IMR-90 (cell line): ENCODE data around the gene MIER2. TPM values are rescaled to one million over a fixed set of nuclear protein-coding genes. Genes with fewer than 3 reads are reported as not detected.

Source experiments
- ATAC-seq: fragments of 200-7000 bp; cut with Tn5 transposase; 2 replicates; pipeline ENCODE4 v1.9.1; 2020; ENCODE audit warnings: low read depth, mild to moderate bottlenecking, moderate library complexity
- BruUV-seq: library from RNA; stranded (reverse); fragments of 400-500 nt; replicated peaks from 2 replicates; lab custom pipeline; 2021; lab: Mats Ljungman, UMichigan
- CTCF ChIA-PET: fragments of 300-600 bp; formaldehyde crosslinking; extraction: SDS; loops from one replicate; lab custom pipeline; 2021; ENCODE audit warnings: antibody characterized with exemption; lab: Yijun Ruan, JAX
- POLR2A ChIA-PET: fragments of 300-600 bp; sonication (Branson Sonifier 250); formaldehyde crosslinking; loops from one replicate; lab custom pipeline; 2022; ENCODE audit warnings: antibody characterized with exemption; ENCODE audit not compliant: unreplicated experiment; lab: Charles Lee
- DNase-seq: peaks from one replicate; pipeline ENCODE4 v3.0.0; 2013
- H2AFZ ChIP-seq: replicated peaks from 2 replicates; pipeline ENCODE3; 2013; ENCODE audit warnings: low read length, mild to moderate bottlenecking; ENCODE audit not compliant: poor library complexity
- H2AK5ac ChIP-seq: 2 replicates; pipeline ENCODE4 v1.6.1; 2013; ENCODE audit warnings: low read depth, low read length, inconsistent platforms
- H2AK9ac ChIP-seq: replicated peaks from 2 replicates; pipeline ENCODE3; 2013; ENCODE audit warnings: mild to moderate bottlenecking, low read depth, low read length, moderate library complexity; ENCODE audit not compliant: poor library complexity
- H2BK120ac ChIP-seq: 2 replicates; pipeline ENCODE4 v1.6.1; 2013; ENCODE audit warnings: low read depth, low read length, inconsistent platforms
- H2BK15ac ChIP-seq: 3 replicates; pipeline ENCODE4 v1.6.1; 2013; ENCODE audit warnings: low read depth, low read length, inconsistent platforms
- H2BK20ac ChIP-seq: 2 replicates; pipeline ENCODE4 v1.6.1; 2013; ENCODE audit warnings: low read depth, mild to moderate bottlenecking, inconsistent platforms, low read length, moderate library complexity
- H2BK5ac ChIP-seq: 2 replicates; pipeline ENCODE4 v1.6.1; 2013; ENCODE audit warnings: mild to moderate bottlenecking, low read depth, low read length, inconsistent platforms; ENCODE audit not compliant: poor library complexity, severe bottlenecking
- H3K14ac ChIP-seq: replicated peaks from 2 replicates; pipeline ENCODE4 v1.6.1; 2013; ENCODE audit warnings: low read depth, low read length, inconsistent platforms
- H3K18ac ChIP-seq: 2 replicates; pipeline ENCODE4 v1.6.1; 2013; ENCODE audit warnings: low read depth, low read length, control low read depth
- H3K23ac ChIP-seq: 2 replicates; pipeline ENCODE4 v1.6.1; 2013; ENCODE audit warnings: low read depth, low read length, inconsistent platforms
- H3K27ac ChIP-seq: 2 replicates; pipeline ENCODE4 v1.5.1; 2013; ENCODE audit warnings: mild to moderate bottlenecking, control low read depth, low read length; ENCODE audit not compliant: insufficient read depth
- H3K27me3 ChIP-seq: 2 replicates; pipeline ENCODE4 v1.6.1; 2013; ENCODE audit warnings: low read length; ENCODE audit not compliant: control insufficient read depth, insufficient read depth
- H3K36me3 ChIP-seq: 2 replicates; pipeline ENCODE4 v1.6.1; 2013; ENCODE audit warnings: low read length, mixed read lengths; ENCODE audit not compliant: control insufficient read depth, insufficient read depth
- H3K4ac ChIP-seq: 2 replicates; pipeline ENCODE4 v1.6.1; 2013; ENCODE audit warnings: low read depth, low read length, inconsistent platforms
- H3K4me1 ChIP-seq: 2 replicates; pipeline ENCODE4 v1.6.1; 2013; ENCODE audit warnings: low read length, mixed read lengths; ENCODE audit not compliant: control insufficient read depth, insufficient read depth
- H3K4me2 ChIP-seq: 2 replicates; pipeline ENCODE4 v1.6.1; 2013; ENCODE audit warnings: low read depth, mild to moderate bottlenecking, control low read depth, low read length, moderate library complexity
- H3K4me3 ChIP-seq: 2 replicates; pipeline ENCODE4 v1.5.1; 2013; ENCODE audit warnings: low read depth, mild to moderate bottlenecking, control low read depth, low read length, moderate library complexity; ENCODE audit not compliant: insufficient read depth
- H3K56ac ChIP-seq: 2 replicates; pipeline ENCODE4 v1.6.1; 2013; ENCODE audit warnings: low read length, inconsistent platforms; ENCODE audit not compliant: insufficient read depth; ENCODE audit errors: extremely low read depth
- H3K79me1 ChIP-seq, 2 experiments: 2 replicates each; pipeline ENCODE4 v1.6.1; 2013; ENCODE audit warnings: low read length in 2 of 2, inconsistent platforms in 1 of 2, low read depth in 1 of 2
- H3K9ac ChIP-seq: 2 replicates; pipeline ENCODE4 v1.6.1; 2013; ENCODE audit warnings: low read depth, low read length, control low read depth
- H3K9me1 ChIP-seq: 2 replicates; pipeline ENCODE4 v1.6.1; 2013; ENCODE audit warnings: low read length, inconsistent platforms; ENCODE audit not compliant: insufficient read depth
- H3K9me3 ChIP-seq: 2 replicates; pipeline ENCODE4 v1.6.1; 2013; ENCODE audit warnings: low read length; ENCODE audit not compliant: control insufficient read depth, insufficient read depth
- H4K20me1 ChIP-seq: 2 replicates; pipeline ENCODE4 v1.6.1; 2013; ENCODE audit warnings: low read length, inconsistent platforms; ENCODE audit not compliant: insufficient read depth
- H4K5ac ChIP-seq: 2 replicates; pipeline ENCODE4 v1.6.1; 2013; ENCODE audit warnings: mild to moderate bottlenecking, low read depth, low read length, control low read depth
- H4K8ac ChIP-seq, 2 experiments: 2 replicates each; pipeline ENCODE4 v1.6.1; 2013; ENCODE audit warnings: low read depth in 2 of 2, low read length in 2 of 2, control low read depth in 1 of 2, inconsistent platforms in 1 of 2
- H4K91ac ChIP-seq: 2 replicates; pipeline ENCODE4 v1.6.1; 2013; ENCODE audit warnings: low read depth, low read length, inconsistent platforms; ENCODE audit not compliant: insufficient read depth
- CEBPB ChIP-seq: IDR thresholded peaks from 2 replicates; pipeline ENCODE4 v1.6.1; 2012; ENCODE audit warnings: low read depth, low read length, improper control_type of control experiment
- FOS ChIP-seq: fragments of 150-350 bp; IDR thresholded peaks from 2 replicates; pipeline ENCODE4 v1.6.1; 2016; ENCODE audit warnings: low read depth, low read length
- MAFK ChIP-seq: IDR thresholded peaks from 2 replicates; pipeline ENCODE4 v1.6.1; 2012; ENCODE audit warnings: low read depth, low read length, improper control_type of control experiment
- MAZ ChIP-seq: IDR thresholded peaks from 2 replicates; pipeline ENCODE4 v1.6.1; 2012; ENCODE audit warnings: low read depth, mild to moderate bottlenecking, low read length, improper control_type of control experiment, moderate library complexity, borderline replicate concordance
- MXI1 ChIP-seq: IDR thresholded peaks from 2 replicates; pipeline ENCODE4 v1.6.1; 2012; ENCODE audit warnings: low read depth, mild to moderate bottlenecking, low read length, moderate library complexity, borderline replicate concordance
- NFE2L2 ChIP-seq: fragments of 150-350 bp; IDR thresholded peaks from 2 replicates; pipeline ENCODE4 v1.6.1; 2016; ENCODE audit warnings: low read depth, mild to moderate bottlenecking, low read length
- RAD21 ChIP-seq: IDR thresholded peaks from 2 replicates; pipeline ENCODE4 v1.6.1; 2012; ENCODE audit warnings: low read length, improper control_type of control experiment
- RCOR1 ChIP-seq: IDR thresholded peaks from 2 replicates; pipeline ENCODE4 v1.6.1; 2012; ENCODE audit warnings: mild to moderate bottlenecking, low read length, improper control_type of control experiment; ENCODE audit not compliant: insufficient replicate concordance
- RFX5 ChIP-seq: IDR thresholded peaks from 2 replicates; pipeline ENCODE4 v1.8.0; 2012; ENCODE audit warnings: low read depth, mild to moderate bottlenecking, low read length, moderate library complexity
- SMC3 ChIP-seq: fragments of 150-350 bp; IDR thresholded peaks from 2 replicates; pipeline ENCODE4 v1.6.1; 2016; ENCODE audit warnings: low read depth, mild to moderate bottlenecking, antibody characterized with exemption, low read length, moderate library complexity
- WGBS, 2 experiments: methylation state at CpG; one replicate each; pipeline versions ENCODE4 v1.1.5 to v1.1.7; 2013; ENCODE audit warnings: missing lambda C conversion rate in 2 of 2; ENCODE audit not compliant: insufficient read length in 1 of 2; ENCODE audit errors: extremely low coverage in 2 of 2; 5-methylcytosine and 5-hydroxymethylcytosine counted together
- dilution Hi-C: fragments of 300-500 bp; cut with HindIII; formaldehyde crosslinking; loops from one replicate; pipeline ENCODE4 v1.14.3; 2018; ENCODE audit warnings: low sequenced_read_pairs; ENCODE audit not compliant: unreplicated experiment
- in situ Hi-C: fragments of 300-500 bp; cut with MboI; formaldehyde crosslinking; loops from 3 replicates; pipeline ENCODE4 v1.14.3; 2019; ENCODE audit warnings: low sequenced_read_pairs, inconsistent platforms, mixed read lengths
- intact Hi-C: fragments of 100-400 bp; cut with micrococcal nuclease; formaldehyde crosslinking; loops from 2 replicates; pipeline ENCODE4 v1.10.0; 2022
- polyA plus RNA-seq, 3 experiments: library from polyadenylated mRNA; depleted of rRNA; stranded (reverse); fragments of >200 nt; gene quantifications; 2 replicates each; pipeline ENCODE4 v1.2.3, GENCODE V29; 2012; ENCODE audit warnings: low replicate concordance in 1 of 3
- total RNA-seq: library from RNA; depleted of rRNA; stranded (reverse); fragments of >200 nt; gene quantifications from 2 replicates; pipeline ENCODE4 v1.2.3, GENCODE V29; 2012
- TF ChIP-seq, protein P1 (sequence below): conservative IDR thresholded peaks from 2 replicates; pipeline ENCODE4 v1.5.1; 2012; ENCODE audit warnings: mild to moderate bottlenecking, low read depth, low read length, improper control_type of control experiment
- TF ChIP-seq, protein P2 (sequence below): fragments of 150-350 bp; IDR thresholded peaks from 2 replicates; pipeline ENCODE4 v1.6.1; 2016; ENCODE audit warnings: low read depth, mild to moderate bottlenecking, low read length, moderate library complexity, borderline replicate concordance

The MIER2 gene
- total and polyA plus RNA-seq, 2 of the 4 experiments (the other 2 are of a cell fraction): 28.0 to 28.4 TPM

DNA sequence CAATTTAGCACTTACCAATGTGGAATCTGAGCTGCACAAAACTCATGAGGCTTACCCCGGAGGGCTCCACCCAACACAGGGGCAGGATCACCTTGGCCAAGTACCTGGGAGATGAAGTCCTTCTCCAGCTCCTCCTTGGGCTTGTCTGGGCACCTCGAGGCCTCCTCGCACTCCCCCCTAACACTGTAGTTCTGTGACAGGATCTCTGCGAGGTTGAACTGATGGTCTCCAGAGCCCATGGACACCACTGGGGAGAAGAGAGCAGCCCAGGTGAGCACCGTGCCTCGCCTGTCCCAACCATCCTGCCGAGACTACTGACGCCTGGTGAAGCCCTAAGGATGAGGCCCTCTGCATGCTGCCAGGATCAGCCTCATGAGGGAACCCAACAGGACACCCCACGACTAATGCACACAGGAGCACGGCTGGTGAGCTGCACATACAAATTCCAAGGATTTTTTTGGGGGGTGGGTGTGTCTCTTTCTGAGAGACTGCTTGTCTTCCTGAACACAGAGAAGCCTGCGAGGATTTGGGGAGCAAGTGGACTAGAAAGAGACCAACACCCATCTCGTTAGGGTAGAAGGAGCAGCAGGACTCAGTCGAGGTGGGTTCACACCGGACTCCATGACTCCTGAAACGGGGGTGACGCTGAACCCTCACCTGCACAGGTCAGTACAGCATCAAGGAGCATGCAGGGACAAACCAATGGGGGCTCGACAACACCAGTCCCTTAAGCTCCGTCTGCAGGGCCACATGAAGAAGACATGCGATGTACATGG, 10.1 kb downstream of the MIER2 start:
- Histone ChIP-seq H3K4me3 (no peak overlapping the region), H3K56ac (no peak overlapping the region), H2AK9ac (peak overlapping the region; percentile 37), H3K27me3 (no peaks in the 10 kb centered on the region), H4K5ac (no peak overlapping the region), H3K4me2 (no peak overlapping the region), H3K27ac (no peak overlapping the region), H3K14ac (no peak overlapping the region), H3K18ac (no peak overlapping the region), H2BK20ac (no peak overlapping the region), H3K9ac (no peak overlapping the region), H4K20me1 (peaks cover 47% of the 10 kb centered on the region), H2BK5ac (no peak overlapping the region), H3K4me1 (peaks cover 7% of the 10 kb centered on the region), H3K9me1 (peaks cover 17% of the 10 kb centered on the region), H2AK5ac (no peak overlapping the region), H3K23ac (peak overlapping the region; percentile 31), H2BK120ac (no peak overlapping the region), H4K91ac (no peak overlapping the region), H4K8ac (no peak overlapping the region), H2AFZ (no peak overlapping the region), H3K36me3 (peaks cover 33% of the 10 kb centered on the region), H2BK15ac (no peak overlapping the region), H3K79me1 (peaks cover 10 to 62% of the 10 kb centered on the region in 2 experiments), H3K4ac (no peak overlapping the region), H3K9me3 (peaks cover 5% of the 10 kb centered on the region)
- intact Hi-C loops (no loop called here), dilution Hi-C loops (no loop called here), in situ Hi-C loops (no loop called here)
- CTCF ChIA-PET: interaction anchor here (1.0 kb wide), 1 partner anchor 9 kb away, joined by 3 read pairs; no protein-coding TSS in a partner anchor
- ATAC-seq (peak; percentile 45), DNase-seq (no peak)
- WGBS, 2 experiments: 97% methylated on average over 13 of the region's 19 CpGs; no CpG with 5 or more reads in 1 of the 2 experiments
- BruUV-seq: no TSS peak
- TF ChIP-seq NFE2L2 (no peak), MAZ (no peak), RCOR1 (no peak), RFX5 (no peak), CEBPB (no peak), FOS (no peak), RAD21 (no peak), MXI1 (no peak), SMC3 (no peak), MAFK (no peak)
- TF ChIP-seq, protein P1, sequence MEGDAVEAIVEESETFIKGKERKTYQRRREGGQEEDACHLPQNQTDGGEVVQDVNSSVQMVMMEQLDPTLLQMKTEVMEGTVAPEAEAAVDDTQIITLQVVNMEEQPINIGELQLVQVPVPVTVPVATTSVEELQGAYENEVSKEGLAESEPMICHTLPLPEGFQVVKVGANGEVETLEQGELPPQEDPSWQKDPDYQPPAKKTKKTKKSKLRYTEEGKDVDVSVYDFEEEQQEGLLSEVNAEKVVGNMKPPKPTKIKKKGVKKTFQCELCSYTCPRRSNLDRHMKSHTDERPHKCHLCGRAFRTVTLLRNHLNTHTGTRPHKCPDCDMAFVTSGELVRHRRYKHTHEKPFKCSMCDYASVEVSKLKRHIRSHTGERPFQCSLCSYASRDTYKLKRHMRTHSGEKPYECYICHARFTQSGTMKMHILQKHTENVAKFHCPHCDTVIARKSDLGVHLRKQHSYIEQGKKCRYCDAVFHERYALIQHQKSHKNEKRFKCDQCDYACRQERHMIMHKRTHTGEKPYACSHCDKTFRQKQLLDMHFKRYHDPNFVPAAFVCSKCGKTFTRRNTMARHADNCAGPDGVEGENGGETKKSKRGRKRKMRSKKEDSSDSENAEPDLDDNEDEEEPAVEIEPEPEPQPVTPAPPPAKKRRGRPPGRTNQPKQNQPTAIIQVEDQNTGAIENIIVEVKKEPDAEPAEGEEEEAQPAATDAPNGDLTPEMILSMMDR: no peak
- TF ChIP-seq, protein P2, sequence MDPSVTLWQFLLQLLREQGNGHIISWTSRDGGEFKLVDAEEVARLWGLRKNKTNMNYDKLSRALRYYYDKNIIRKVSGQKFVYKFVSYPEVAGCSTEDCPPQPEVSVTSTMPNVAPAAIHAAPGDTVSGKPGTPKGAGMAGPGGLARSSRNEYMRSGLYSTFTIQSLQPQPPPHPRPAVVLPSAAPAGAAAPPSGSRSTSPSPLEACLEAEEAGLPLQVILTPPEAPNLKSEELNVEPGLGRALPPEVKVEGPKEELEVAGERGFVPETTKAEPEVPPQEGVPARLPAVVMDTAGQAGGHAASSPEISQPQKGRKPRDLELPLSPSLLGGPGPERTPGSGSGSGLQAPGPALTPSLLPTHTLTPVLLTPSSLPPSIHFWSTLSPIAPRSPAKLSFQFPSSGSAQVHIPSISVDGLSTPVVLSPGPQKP: no peak
- POLR2A ChIA-PET: no interaction called here
